RWPE2 (cell line): ENCODE data around the gene ZNF592.
A peak's percentile ranks its signal among the peaks of the same experiment; 100 is the strongest.
"Not testable (repeated sequence)": the region's sequence is repeated elsewhere in the genome, so short reads cannot be mapped to it uniquely, and the experiment has no call there.

Experiments
- ATAC-seq: fragments of 200-7000 bp; cut with Tn5 transposase; 3 replicates; pipeline ENCODE4 v1.9.1; 2021; ENCODE audit warnings: low read depth
- DNase-seq: peaks from one replicate; pipeline ENCODE4 v3.0.0-alpha.2; 2020; ENCODE audit warnings: low spot score
- H3K27ac ChIP-seq: fragments of 450-650 bp; 2 replicates; pipeline ENCODE4 v1.5.1; 2017; ENCODE audit warnings: mild to moderate bottlenecking; ENCODE audit not compliant: poor library complexity, severe bottlenecking
- H3K27me3 ChIP-seq: fragments of 250-450 bp; sonication (Bioruptor Pico); 2 replicates; pipeline ENCODE4 v1.5.1; 2021; ENCODE audit warnings: mild to moderate bottlenecking, moderate library complexity; ENCODE audit not compliant: insufficient read depth, poor library complexity, severe bottlenecking
- H3K36me3 ChIP-seq: fragments of 250-450 bp; sonication (Bioruptor Pico); 2 replicates; pipeline ENCODE4 v1.5.1; 2020; ENCODE audit warnings: low read depth, mild to moderate bottlenecking, moderate library complexity
- H3K4me1 ChIP-seq: fragments of 250-450 bp; sonication (Bioruptor Pico); 2 replicates; pipeline ENCODE4 v1.5.1; 2021; ENCODE audit warnings: mild to moderate bottlenecking, moderate library complexity; ENCODE audit not compliant: insufficient read depth, poor library complexity, severe bottlenecking
- H3K4me3 ChIP-seq: fragments of 250-450 bp; sonication (Bioruptor Pico); 2 replicates; pipeline ENCODE4 v1.5.1; 2021; ENCODE audit warnings: mild to moderate bottlenecking, moderate library complexity; ENCODE audit not compliant: severe bottlenecking
- H3K9me3 ChIP-seq: fragments of 250-450 bp; sonication (Bioruptor Pico); 2 replicates; pipeline ENCODE4 v1.5.1; 2021; ENCODE audit warnings: mild to moderate bottlenecking, moderate library complexity; ENCODE audit not compliant: severe bottlenecking
- CTCF ChIP-seq: fragments of 450-650 bp; IDR thresholded peaks from one replicate; pipeline ENCODE4 v1.5.1; 2017; ENCODE audit warnings: mild to moderate bottlenecking, moderate library complexity; ENCODE audit not compliant: poor library complexity, severe bottlenecking

ZNF592 gene

GRCh38 chr15:84752195-84752594 lies 3.8 kb downstream of the ZNF592 start:
- H3K4me1 ChIP-seq, result peaks cover 10% of the 10 kb centered on the region
- no peaks in the 10 kb centered on the region for H3K27me3 ChIP-seq
- ATAC-seq (no peak), DNase-seq (no peak)
- H3K27ac ChIP-seq, result no peak overlapping the region
- peaks cover 15% of the 10 kb centered on the region for H3K36me3 ChIP-seq
- no peaks in the 10 kb centered on the region for H3K9me3 ChIP-seq
- TF ChIP-seq CTCF, result no peak
- H3K4me3 ChIP-seq, result no peak overlapping the region

GRCh38 chr15:84752700-84753099 lies 4.3 kb downstream of the ZNF592 start:
- ATAC-seq, result no peak
- TF ChIP-seq CTCF, result no peak
- no peak for DNase-seq
- H3K4me1 ChIP-seq, result peaks cover 10% of the 10 kb centered on the region
- H3K27me3 ChIP-seq, result no peaks in the 10 kb centered on the region
- peaks cover 15% of the 10 kb centered on the region for H3K36me3 ChIP-seq
- no peaks in the 10 kb centered on the region for H3K9me3 ChIP-seq
- no peak overlapping the region for H3K27ac ChIP-seq
- H3K4me3 ChIP-seq, result no peak overlapping the region

GRCh38 chr15:84754889-84755288 lies 6.5 kb downstream of the ZNF592 start:
- H3K27me3 ChIP-seq, H3K9me3 ChIP-seq, H3K27ac ChIP-seq, ATAC-seq, H3K4me1 ChIP-seq, DNase-seq, H3K4me3 ChIP-seq: not testable (repeated sequence)
- peaks cover 15% of the 10 kb centered on the region for H3K36me3 ChIP-seq

- no peak for TF ChIP-seq CTCF
- DNase-seq (no peak), ATAC-seq (peak; percentile 30; the same call in 2 of the 3 replicates)
- H3K9me3 ChIP-seq, result no peaks in the 10 kb centered on the region
- no peaks in the 10 kb centered on the region for H3K27me3 ChIP-seq
- no peak overlapping the region for H3K27ac ChIP-seq
- no peak overlapping the region for H3K4me3 ChIP-seq
- peaks cover 15% of the 10 kb centered on the region for H3K36me3 ChIP-seq
- H3K4me1 ChIP-seq, result no peaks in the 10 kb centered on the region
Observed at GRCh38 chr15:84755736-84756527, 7.5 kb downstream of the ZNF592 start.

- ATAC-seq, result no peak
- no peak overlapping the region for H3K27ac ChIP-seq
- H3K4me1 ChIP-seq, result no peaks in the 10 kb centered on the region
Observed at GRCh38 chr15:84759018-84759417, 10.6 kb downstream of the ZNF592 start.

More at GRCh38 chr15:84759018-84759417, 10.6 kb downstream of the ZNF592 start:
- Histone ChIP-seq H3K36me3 (peaks cover 2% of the 10 kb centered on the region; the same call in 1 of the 2 replicates), H3K9me3 (no peaks in the 10 kb centered on the region), H3K4me3 (no peak overlapping the region), H3K27me3 (no peaks in the 10 kb centered on the region)
- TF ChIP-seq CTCF, result no peak
- DNase-seq, result no peak
